ENCODE measurements around the gene ACTL6A.

The ACTL6A gene

DNA sequence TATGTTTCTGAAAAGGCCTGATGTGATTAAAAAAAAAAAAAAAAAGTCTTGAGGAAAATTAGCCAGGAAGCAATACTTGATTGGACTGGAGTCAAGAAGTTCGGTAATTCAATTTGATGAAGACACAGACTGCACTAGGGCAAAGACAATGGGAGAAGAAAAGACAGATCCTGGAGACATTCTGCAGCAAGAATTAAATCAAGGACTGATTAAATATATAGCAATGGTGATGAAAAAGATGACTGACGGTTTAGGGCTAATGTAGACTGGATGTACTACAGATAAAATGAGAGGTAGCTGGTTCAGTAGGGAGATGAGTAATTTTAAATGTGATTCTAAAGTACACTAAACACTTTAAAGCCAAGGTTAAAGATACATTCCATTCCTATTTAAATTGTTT, 27.9 kb downstream of the ACTL6A start:
- DNase-seq (ENCODE audit: low spot score): no peak

DNA sequence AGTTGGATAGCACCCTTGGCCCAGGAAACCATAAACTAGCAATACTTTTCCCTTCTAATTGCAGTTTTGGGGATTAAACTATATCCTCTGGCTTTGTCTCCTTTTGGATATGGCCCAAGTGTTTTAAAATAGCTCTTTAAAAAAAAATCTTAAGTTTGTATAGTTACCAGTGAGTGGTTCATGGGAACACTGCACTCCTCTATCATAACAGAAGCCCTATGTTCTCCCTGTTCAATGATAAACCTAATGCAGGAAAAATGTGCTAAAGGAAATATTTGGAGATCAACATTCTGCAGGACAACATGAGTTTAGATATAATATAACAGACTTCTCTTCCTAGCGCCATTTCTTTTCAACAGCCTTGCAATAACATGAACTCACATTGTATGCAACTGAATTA, 28.6 kb downstream of the ACTL6A start:
- no peak for DNase-seq (ENCODE audit: low spot score)

DNA sequence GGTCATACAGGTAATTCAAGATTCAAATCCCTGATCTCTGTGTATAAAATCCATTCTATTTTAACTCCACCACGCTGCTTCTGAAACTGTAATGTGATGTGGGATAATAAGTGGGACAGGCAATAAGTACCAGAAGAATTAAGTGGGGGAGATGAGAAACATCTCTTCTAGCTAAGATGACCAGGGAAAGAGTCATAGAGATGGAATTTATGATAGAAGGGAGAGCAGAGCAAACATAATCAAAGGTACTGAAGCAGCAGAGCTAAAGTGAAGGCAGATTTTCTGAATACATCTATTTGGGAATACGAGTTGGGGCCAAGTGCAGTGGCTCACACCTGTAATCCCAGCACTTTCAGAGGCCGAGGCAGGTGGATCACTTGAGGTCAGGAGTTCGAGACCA, 36.8 kb downstream of the ACTL6A start:
- no peak for DNase-seq (ENCODE audit: low spot score)

DNA sequence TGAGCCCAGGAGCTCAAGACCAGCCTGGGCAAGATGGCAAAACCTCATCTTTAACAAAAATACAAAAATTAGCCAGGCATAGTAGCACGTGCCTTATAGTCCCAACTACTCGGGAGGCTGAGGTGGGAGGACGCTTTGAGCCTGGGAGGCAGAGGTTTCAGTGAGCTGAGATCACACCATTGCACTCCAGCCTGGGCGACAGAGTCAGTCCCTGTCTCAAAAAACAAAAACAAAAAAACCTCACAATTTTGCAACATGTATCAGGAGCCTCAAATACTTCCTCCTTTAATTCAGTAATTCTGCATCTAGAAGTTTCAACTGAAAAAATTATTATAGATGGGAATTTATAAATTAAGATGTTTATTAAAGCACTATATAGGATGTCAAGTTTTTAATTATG, 40.6 kb downstream of the ACTL6A start:
- DNase-seq (ENCODE audit: low spot score): no peak

DNA sequence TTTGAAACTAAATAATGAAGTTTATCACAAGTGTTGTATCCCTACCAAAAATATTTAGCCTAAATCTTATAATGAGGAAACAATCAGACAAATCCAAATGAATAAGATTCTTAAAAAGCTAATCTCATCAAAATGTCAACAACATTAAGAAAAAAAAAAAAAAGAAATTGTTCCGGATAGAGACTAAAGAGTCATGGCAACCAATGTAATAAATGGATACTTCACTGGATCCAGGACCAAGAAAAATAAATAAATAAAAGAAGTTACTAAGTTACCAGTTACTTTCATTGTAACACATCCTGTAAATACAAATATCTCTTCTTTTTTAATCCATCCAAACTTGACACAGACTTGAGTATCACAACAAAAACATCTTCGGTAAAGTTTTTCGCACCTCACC, 41.1 kb downstream of the ACTL6A start:
- peak; percentile 35 for DNase-seq (ENCODE audit: low spot score)

DNA sequence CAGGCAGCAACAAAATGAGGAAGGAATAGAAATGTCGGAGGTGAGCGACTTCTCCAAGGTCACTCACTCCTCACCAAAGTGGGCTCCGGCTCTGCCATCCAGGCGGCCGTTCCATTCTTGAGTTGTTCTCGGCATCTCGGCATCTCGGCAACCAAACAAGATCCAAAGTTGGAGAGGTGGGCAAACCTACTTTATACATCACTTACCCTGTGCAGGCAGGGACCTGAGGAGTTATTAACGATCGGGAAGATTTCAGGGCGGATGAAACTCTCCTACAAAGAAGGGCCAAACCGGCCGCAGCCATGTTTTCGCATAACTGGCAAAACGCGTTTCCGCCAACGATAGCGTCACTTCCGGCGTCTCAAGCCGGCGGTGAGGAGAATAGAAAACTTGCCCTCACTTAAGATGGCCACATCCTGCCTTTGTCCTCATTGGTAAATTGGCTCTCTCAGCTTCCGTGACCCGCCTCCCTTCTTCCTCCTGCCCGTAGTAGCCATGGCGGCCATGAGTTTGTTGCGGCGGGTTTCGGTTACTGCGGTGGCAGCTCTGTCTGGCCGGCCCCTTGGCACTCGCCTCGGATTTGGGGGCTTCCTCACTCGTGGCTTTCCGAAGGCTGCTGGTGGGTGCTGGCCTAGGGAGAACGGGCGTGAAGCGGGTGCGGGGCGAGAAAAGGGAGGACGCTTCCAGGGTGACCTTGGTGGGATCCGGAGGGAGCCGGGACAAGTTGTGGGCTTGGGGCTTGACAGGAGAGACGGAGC, 41.8 kb downstream of the ACTL6A start, which contains the start of the genes MRPL47 and NDUFB5:
TSS of gene MRPL47 (minus strand) at position 318 of the 758 bp plus-strand sequence. CDS start at position 304, 14 bp downstream.
TSS of gene NDUFB5 (plus strand) at position 474 of the 758 bp plus-strand sequence. CDS start at position 496, 22 bp downstream.
- peak; percentile 93 for DNase-seq (ENCODE audit: low spot score)

DNA sequence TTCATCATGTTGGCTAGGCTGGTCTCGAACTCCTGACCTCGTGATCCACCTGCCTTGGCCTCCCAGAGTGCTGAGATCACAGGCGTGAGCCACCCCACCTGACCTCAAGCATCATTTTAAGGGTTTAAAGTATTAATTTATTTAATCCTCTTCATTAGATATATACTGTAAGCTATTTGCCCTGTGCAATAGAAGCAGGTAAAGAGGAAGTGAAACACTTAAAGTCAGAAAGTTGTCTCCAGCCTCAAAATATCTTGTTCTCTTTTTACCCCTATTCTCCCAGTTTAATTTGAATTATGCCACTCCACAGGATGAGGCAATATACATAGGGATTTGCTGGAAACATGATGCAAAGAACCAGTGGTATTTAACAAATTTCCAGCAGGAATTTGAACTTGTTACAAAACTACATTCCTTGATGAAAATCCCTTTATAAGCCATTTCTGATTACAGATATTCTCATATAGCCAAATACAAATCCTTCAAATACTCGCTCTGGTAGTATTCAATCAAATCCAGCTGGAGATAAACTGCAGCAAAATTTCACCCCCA, 43.9 kb downstream of the ACTL6A start:
- DNase-seq (ENCODE audit: low spot score): no peak

DNA sequence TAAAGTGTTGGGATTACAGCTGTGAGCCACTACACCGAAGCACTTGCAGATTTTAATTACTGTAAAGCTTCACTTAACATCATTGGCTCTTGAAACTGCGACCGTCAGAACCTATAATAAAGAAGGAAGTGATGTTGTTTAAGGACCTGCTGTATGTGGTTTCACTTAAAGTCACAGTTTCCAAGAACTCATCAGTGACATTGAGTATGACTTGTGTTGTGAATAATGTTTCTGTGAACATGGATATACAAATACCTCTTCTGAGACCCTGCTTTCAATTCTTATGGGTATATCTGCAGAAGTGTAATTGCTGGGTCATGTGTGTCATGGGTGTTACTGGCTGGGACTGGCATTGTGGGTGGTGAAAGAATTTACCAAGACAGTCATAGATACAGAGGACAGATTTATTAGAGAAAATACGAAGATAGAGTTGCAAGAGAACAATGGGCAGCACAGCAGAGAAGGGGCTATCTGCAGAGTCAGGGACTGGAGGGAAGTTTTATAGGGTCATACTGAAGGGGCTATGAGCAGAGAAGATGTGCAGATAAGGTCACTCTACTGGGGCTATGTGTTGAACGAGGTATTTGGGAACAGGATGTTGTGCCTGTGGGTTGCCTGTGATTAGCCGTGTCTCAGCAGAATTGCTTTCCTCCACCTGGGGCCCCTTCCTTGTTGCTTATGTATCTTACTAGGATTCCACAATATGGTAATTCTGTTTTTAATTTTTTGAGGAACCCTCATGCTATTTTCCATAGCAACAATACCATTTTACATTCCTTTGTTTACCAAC, 46.4 kb downstream of the ACTL6A start:
- no peak for DNase-seq (ENCODE audit: low spot score)

DNA sequence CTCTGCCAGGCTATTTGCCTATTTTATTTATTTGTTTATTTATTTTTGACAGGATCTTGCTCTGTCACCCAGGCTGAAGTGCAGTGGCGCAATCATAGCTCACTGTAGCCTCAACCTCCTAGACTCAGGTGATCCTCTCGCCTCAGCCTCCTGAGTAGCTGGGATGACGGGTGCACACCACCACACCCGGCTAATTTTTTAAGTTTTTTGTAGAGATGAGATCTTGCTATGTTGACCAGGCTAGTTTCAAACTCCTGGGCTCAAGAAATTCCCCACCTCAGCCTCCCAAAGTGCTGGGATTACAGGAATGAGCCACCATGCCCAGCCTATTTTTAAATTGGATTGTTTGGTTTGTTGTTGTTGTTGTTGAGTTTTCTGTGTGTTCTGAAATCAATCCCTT, 47.3 kb downstream of the ACTL6A start:
- no peak for DNase-seq (ENCODE audit: low spot score)

DNA sequence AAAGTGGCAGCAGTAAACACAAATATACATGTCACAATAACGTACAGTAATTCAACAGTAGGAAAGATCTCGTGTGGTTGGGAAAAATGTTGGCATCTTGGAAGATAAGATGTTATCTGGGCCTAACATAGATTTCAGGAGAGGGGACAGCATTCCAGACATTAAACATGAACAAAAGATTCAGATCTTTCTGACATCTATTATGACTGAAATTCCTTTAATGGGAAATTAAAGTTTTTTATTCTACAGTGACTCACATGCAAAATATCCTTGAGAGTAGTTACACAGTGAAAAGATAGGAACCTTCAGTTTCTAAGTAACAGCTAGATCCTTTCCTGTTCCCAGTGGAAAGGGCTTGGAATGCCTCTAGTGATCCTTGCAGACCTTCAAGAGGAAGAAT, 51.1 kb downstream of the ACTL6A start:
- peak; percentile 25 for DNase-seq (ENCODE audit: low spot score)

DNA sequence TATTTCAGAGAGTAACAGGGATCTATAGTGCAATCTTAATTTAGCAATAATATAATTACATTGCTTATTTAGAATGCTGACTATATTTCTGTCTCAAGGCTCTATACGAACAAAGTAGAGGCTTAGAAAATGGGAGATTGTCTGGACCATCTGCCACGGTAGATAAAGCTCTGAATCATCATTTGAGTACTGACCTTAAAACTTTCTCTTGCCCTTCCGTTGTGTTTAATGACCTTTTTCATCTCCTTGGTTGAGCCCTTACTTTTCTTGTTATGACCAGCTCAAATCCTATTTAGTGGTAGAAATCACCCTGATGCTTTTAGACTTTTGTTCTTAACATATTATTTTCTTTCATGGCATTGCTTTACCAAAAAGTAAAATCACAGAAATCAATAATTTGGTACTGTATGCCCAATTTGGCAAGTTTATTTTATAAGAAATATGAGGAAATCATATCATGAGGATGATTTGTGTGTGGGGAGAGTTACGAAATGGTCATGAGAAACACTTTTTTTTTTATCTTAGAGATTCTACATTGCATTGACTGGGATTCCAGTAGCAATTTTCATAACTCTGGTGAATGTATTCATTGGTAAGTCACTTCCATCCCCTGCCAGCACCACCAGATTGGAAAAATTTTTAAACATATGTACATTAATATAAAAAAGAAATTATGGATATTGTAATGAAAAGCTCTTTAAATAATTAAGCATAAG, 52.9 kb downstream of the ACTL6A start:
- no peak for DNase-seq (ENCODE audit: low spot score)

DNA sequence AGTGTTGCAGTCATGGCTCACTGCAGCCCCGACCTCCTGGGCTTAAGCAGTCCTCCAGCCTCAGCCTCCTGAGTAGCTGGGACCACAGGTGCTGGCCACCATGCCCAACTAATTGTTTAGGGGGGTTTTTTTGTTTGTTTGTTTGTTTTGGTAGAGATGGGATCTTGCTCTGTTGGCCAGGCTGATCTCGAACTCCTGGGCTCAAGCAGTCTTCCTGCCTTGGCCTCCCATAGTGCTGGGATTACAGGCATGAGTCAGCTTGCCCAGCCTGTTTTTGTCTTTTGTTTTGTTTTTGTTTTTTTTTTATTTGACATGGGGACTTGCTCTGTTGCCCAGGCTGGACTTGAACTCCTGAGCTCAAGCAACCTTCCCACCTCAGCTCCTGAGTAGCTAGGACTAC, 59.3 kb downstream of the ACTL6A start:
- no peak for DNase-seq (ENCODE audit: low spot score)

DNA sequence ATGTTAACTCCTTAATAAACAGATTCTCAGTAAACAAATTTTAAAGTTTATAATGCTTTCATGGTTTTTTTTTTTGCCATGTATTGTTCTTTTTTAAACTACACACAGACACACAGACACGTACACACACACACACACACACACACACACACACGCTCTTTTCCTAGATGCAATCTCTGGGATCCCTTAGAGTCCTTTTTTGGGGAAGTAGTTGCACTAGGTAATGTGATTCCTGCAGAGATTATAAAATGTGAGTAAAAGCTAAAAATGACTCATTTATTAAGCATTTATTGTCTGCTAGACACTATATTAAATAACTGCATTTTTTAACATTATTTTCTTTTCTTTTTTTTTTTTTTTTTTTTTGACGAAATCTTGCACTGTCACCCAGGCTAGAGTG, 61.7 kb downstream of the ACTL6A start:
- no peak for DNase-seq (ENCODE audit: low spot score)

DNA sequence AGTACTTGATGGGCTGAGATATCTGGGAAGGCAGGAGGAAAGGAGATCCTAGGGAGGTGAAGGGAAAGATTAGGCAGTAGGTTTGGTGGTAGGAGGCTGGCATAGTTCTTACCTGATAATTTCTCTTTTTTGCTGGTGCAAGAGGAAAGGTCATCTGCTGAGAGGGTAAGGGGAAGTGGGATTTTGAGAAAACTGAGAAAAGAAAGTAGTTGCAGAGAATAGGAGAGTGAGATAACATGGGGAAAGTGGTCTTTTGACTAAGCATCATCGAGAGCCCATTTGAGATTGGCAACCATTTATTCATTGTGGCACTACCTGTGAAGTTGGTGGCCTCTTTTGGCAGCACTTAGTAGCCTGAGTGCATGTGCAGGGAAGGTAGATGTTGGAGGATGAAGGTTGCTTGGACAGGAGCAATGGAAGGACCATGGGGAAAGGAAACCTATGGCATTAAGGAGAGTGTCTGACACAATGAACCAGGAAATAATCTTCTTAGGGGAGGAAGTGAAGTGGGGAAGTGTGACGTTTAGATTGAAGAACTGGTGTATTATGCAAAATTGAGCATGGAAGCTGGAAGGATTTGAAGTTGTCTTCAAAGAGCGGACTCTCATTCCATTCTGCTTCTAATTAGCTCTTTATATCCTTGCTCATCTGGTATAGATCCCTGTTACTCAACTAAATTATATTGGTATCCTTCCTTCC, 68.2 kb downstream of the ACTL6A start:
- DNase-seq (ENCODE audit: low spot score): no peak

Measured in kidney capillary endothelial cell (primary cell).